Testis (tissue), 3 donors: ENCODE results near the gene PCNT. TPM values are rescaled to one million over a fixed set of nuclear protein-coding genes. Genes with fewer than 3 reads are reported as not detected.
"Not testable (repeated sequence)": the region's sequence is repeated elsewhere in the genome, so short reads cannot be mapped to it uniquely, and the experiment has no call there.

Experiments used
- DNase-seq: peaks from one replicate; pipeline ENCODE4 v3.0.0-alpha.2; 2019
- H3K27ac ChIP-seq, 2 donors: fragments of 200-600 bp; sonication (generic); one replicate each; pipeline ENCODE4 v1.5.1; 2019
- H3K27me3 ChIP-seq: fragments of 200-600 bp; sonication (generic); one replicate; pipeline ENCODE4 v1.5.1; 2019
- H3K36me3 ChIP-seq: fragments of 200-600 bp; sonication (generic); one replicate; pipeline ENCODE4 v1.5.1; 2017; ENCODE audit warnings: low read depth; ENCODE audit errors: missing control alignments
- H3K4me1 ChIP-seq: fragments of 200-600 bp; sonication (generic); one replicate; pipeline ENCODE4 v1.5.1; 2019
- H3K4me3 ChIP-seq, 2 donors: fragments of 200-600 bp; sonication (generic); one replicate each; pipeline ENCODE4 v1.5.1; 2017 to 2019
- H3K9me3 ChIP-seq: fragments of 200-600 bp; sonication (generic); one replicate; pipeline ENCODE4 v1.5.1; 2017
- POLR2A ChIP-seq: fragments of 450-650 bp; IDR thresholded peaks from one replicate; pipeline ENCODE4 v1.6.1; 2017; ENCODE audit warnings: antibody characterized with exemption, mild to moderate bottlenecking, moderate library complexity
- WGBS, 2 donors: methylation state at CpG; one replicate each; pipeline ENCODE4 v1.1.5; 2018; 5-methylcytosine and 5-hydroxymethylcytosine counted together
- intact Hi-C: fragments of 100-400 bp; cut with DNase I; formaldehyde crosslinking; loops from one replicate; pipeline ENCODE4 v1.15.1; 2023; ENCODE audit warnings: low total_unique reads
- polyA plus RNA-seq: library from polyadenylated mRNA; stranded (reverse); fragments of 350-450 nt; fragmentation: Illumina TruSeq; extraction: RNeasy Lipid Tissue Mini Kit (QIAGEN cat#74804); gene quantifications from one replicate; pipeline ENCODE4 v1.2.3, GENCODE V29; 2014; ENCODE audit warnings: low read depth, low replicate concordance; ENCODE audit not compliant: insufficient read depth
- total RNA-seq, 2 donors: library from RNA; depleted of rRNA; stranded (reverse); fragments of >200 nt; gene quantifications; one replicate each; pipeline ENCODE4 v1.2.3, GENCODE V29; 2016
- TF ChIP-seq, protein P1 (sequence below), 3 experiments: fragments of 450-650 bp in 2 of 3; fragments of 200-600 bp in 1 of 3; sonication (generic) in 1 of 3; IDR thresholded peaks; one replicate each; pipeline ENCODE4 v1.5.1; 2016 to 2019; ENCODE audit warnings: antibody characterized with exemption in 3 of 3, mild to moderate bottlenecking in 2 of 3, moderate library complexity in 1 of 3

PCNT gene
- total and polyA plus RNA-seq, 3 donors from 2014 or later = 44.7 to 169 (median 116) TPM

- no peaks in the 10 kb centered on the region for H3K9me3 ChIP-seq
- no peak for DNase-seq
- H3K27ac ChIP-seq = no peak overlapping the region
- no peaks in the 10 kb centered on the region for H3K4me1 ChIP-seq
- H3K27me3 ChIP-seq = no peaks in the 10 kb centered on the region
- TF ChIP-seq, protein P1, sequence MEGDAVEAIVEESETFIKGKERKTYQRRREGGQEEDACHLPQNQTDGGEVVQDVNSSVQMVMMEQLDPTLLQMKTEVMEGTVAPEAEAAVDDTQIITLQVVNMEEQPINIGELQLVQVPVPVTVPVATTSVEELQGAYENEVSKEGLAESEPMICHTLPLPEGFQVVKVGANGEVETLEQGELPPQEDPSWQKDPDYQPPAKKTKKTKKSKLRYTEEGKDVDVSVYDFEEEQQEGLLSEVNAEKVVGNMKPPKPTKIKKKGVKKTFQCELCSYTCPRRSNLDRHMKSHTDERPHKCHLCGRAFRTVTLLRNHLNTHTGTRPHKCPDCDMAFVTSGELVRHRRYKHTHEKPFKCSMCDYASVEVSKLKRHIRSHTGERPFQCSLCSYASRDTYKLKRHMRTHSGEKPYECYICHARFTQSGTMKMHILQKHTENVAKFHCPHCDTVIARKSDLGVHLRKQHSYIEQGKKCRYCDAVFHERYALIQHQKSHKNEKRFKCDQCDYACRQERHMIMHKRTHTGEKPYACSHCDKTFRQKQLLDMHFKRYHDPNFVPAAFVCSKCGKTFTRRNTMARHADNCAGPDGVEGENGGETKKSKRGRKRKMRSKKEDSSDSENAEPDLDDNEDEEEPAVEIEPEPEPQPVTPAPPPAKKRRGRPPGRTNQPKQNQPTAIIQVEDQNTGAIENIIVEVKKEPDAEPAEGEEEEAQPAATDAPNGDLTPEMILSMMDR (IDR thresholded peaks at IDR 0.05) = no peak
- TF ChIP-seq POLR2A = no peak
- 92 to 96% methylated on average over 30 to 44 of the region's 44 CpGs for WGBS, 2 donors
- intact Hi-C loops = no loop called here
- H3K4me3 ChIP-seq = no peak overlapping the region
- H3K36me3 ChIP-seq = no peaks in the 10 kb centered on the region
These were observed 105.2 kb downstream of the PCNT start for GRCh38 chr21:46428987-46429710.

DNA sequence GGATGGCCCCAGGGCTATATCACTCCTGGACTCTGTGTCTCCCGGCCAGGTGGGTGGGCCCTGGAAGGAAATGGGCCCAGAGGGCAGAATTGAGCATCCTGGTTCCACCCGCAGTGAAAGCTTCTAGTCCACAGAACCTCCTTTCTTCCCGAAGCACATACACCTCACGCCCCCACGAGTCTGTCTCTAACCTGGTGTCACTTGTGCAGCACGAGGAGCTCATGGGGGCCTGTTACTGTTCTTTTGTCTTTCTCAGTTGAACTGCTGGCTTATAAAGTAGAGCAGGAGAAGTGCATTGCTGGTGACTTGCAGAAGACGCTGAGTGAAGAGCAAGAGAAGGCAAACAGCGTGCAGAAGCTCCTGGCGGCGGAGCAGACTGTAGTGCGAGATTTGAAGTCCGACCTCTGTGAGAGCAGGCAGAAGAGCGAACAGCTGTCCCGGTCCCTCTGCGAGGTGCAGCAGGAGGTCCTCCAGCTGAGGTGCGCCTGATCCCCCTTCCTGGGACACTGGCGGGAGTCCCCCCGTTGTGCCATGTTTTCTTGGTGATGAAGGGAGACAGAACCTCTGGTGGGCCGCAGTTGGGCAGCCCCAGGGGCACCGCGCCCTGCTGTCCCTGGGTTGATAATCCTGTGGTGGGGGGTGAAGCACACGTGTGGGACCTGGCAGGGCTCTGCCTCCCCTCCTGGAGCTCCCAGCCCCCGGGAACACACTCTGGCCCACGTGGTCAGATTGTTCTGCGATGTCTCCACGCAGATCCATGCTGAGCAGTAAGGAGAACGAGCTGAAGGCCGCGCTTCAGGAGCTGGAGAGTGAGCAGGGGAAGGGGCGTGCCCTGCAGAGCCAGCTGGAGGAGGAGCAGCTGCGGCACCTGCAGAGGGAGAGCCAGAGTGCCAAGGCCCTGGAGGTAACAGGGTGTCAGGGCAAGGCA lies 106.1 kb downstream of the PCNT start:
- 89 to 93% methylated on average over 23 to 31 of the region's 31 CpGs for WGBS, 2 donors
- H3K27me3 ChIP-seq = no peaks in the 10 kb centered on the region
- TF ChIP-seq POLR2A = no peak
- TF ChIP-seq, protein P1 (IDR thresholded peaks at IDR 0.05) = no peak
- H3K27ac ChIP-seq = no peak overlapping the region
- no peaks in the 10 kb centered on the region for H3K4me1 ChIP-seq
- H3K4me3 ChIP-seq = no peak overlapping the region
- no peak for DNase-seq
- H3K36me3 ChIP-seq = no peaks in the 10 kb centered on the region
- intact Hi-C loops = no loop called here
- no peaks in the 10 kb centered on the region for H3K9me3 ChIP-seq

DNA sequence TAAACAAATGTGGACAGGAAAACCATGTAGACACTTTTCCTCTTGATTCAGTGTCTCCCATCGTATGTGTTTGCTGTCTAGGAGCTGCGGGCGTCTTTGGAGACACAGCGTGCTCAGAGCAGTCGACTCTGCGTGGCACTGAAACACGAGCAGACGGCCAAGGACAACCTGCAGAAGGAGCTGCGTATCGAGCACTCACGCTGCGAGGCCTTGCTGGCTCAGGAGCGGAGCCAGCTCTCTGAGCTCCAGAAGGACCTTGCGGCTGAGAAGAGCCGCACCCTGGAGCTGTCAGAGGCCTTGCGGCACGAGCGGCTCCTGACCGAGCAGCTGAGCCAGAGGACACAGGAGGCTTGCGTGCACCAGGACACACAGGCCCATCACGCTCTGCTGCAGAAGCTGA lies 107.5 kb downstream of the PCNT start:
- intact Hi-C loops = no loop called here

DNA sequence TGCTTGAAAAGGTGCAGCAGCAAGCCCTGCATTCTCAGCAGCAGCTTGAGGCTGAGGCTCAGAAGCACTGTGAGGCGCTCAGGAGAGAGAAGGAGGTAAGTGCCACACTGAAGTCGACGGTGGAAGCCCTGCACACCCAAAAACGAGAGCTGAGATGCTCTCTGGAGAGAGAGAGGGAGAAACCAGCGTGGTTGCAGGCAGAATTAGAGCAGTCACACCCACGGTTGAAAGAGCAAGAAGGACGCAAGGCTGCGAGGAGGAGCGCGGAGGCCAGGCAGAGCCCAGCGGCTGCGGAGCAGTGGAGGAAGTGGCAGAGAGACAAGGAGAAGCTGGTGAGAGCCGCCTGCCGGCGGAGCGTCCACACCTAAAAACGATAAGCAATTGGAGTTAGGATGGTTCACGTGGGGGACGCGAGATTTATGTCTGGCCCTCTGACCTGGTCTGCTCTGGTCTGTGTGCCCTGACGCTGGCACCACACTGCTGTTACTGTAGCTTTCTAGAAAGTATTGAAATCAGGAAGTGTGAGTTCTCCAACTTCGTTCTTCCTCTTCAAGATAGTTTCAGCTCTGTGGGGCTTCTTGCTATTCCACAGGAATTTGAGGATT lies 108.0 kb downstream of the PCNT start:
- no peaks in the 10 kb centered on the region for H3K9me3 ChIP-seq
- no peaks in the 10 kb centered on the region for H3K4me1 ChIP-seq
- peak; percentile 36 for DNase-seq
- H3K4me3 ChIP-seq = no peak overlapping the region
- H3K27me3 ChIP-seq = no peaks in the 10 kb centered on the region
- TF ChIP-seq, protein P1 (IDR thresholded peaks at IDR 0.05) = no peak
- TF ChIP-seq POLR2A = no peak
- no peak overlapping the region for H3K27ac ChIP-seq
- H3K36me3 ChIP-seq = no peaks in the 10 kb centered on the region
- intact Hi-C loops = no loop called here
- 76 to 83% methylated on average over 22 of the region's 22 CpGs for WGBS, 2 donors

More for the DNA sequence above, 107.5 kb downstream of the PCNT start:
- Histone ChIP-seq H3K4me1 (no peaks in the 10 kb centered on the region), H3K4me3 (no peak overlapping the region), H3K27me3 (no peaks in the 10 kb centered on the region), H3K36me3 (no peaks in the 10 kb centered on the region), H3K9me3 (no peaks in the 10 kb centered on the region), H3K27ac (no peak overlapping the region)
- 88 to 89% methylated on average over 16 to 21 of the region's 21 CpGs for WGBS, 2 donors
- TF ChIP-seq POLR2A = no peak
- TF ChIP-seq, protein P1 (IDR thresholded peaks at IDR 0.05) = no peak
- peak; percentile 36 for DNase-seq

DNA sequence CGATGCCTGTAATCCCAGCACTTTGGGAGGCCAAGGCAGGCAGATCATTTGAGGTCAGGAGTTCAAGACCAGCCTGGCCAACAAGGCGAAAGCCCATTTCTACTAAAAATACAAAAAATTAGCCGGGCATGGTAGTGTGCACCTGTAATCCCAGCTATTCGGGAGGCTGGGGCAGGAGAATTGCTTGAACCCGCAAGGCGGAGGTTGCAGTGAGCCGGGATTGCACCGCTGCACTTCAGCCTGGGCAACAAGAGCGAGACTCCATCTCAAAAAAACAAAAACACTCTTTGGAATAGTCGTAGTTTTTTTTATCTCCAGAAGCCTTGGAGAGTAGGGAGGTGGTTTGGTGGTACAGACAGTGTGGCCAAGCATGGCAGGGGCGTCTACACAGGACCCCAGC lies 109.2 kb downstream of the PCNT start:
- H3K27ac ChIP-seq, H3K9me3 ChIP-seq, H3K4me1 ChIP-seq, DNase-seq, H3K36me3 ChIP-seq, H3K4me3 ChIP-seq, intact Hi-C loops, H3K27me3 ChIP-seq: not testable (repeated sequence)
- WGBS, 2 donors = 91 to 92% methylated on average over 11 of the region's 11 CpGs
